CD4-positive, alpha-beta T cell (primary cell): ENCODE measurements around the gene INPP5D. TPM values are rescaled to one million over a fixed set of nuclear protein-coding genes. Genes with fewer than 3 reads are reported as not detected.

Experiments
- ATAC-seq: fragments of 200-7000 bp; cut with Tn5 transposase; one replicate; pipeline ENCODE4 v1.10.0; 2022; ENCODE audit warnings: mild to moderate bottlenecking; ENCODE audit not compliant: poor library complexity
- CTCF ChIA-PET: fragments of 350-600 bp; sonication (Branson Sonifier 250); formaldehyde crosslinking; loops from one replicate; lab custom pipeline; 2021; ENCODE audit warnings: antibody characterized with exemption, inconsistent platforms; lab: Charles Lee
- POLR2A ChIA-PET: fragments of 350-600 bp; sonication (Branson Sonifier 250); formaldehyde crosslinking; loops from one replicate; lab custom pipeline; 2021; ENCODE audit warnings: antibody characterized with exemption, inconsistent platforms; lab: Charles Lee
- DNase-seq, 14 experiments: peaks; one replicate each; pipeline ENCODE4 v3.0.0-alpha.2; 2013 to 2020; ENCODE audit warnings: mixed read lengths in 2 of 14
- H3K27ac ChIP-seq, 2 donors: one replicate each; pipeline versions ENCODE4 v1.5.1 to v1.7.0; 2013; ENCODE audit warnings: low read length in 2 of 2, low read depth in 1 of 2, mild to moderate bottlenecking in 1 of 2
- H3K27me3 ChIP-seq, 2 experiments: 1 replicate in 1 of 2; 2 replicates in 1 of 2; pipeline versions ENCODE4 v1.6.1 to v1.7.0; 2013; ENCODE audit warnings: low read length in 2 of 2, control low read depth in 1 of 2, mild to moderate bottlenecking in 1 of 2, moderate library complexity in 1 of 2; ENCODE audit not compliant: insufficient read depth in 2 of 2, control insufficient read depth in 1 of 2
- H3K36me3 ChIP-seq: one replicate; pipeline ENCODE4 v1.6.1; 2013; ENCODE audit warnings: low read length, control low read depth; ENCODE audit not compliant: insufficient read depth
- H3K4me1 ChIP-seq: one replicate; pipeline ENCODE4 v1.6.1; 2013; ENCODE audit warnings: low read length, control low read depth; ENCODE audit not compliant: insufficient read depth
- H3K4me3 ChIP-seq: one replicate; pipeline ENCODE4 v1.5.1; 2013; ENCODE audit warnings: mild to moderate bottlenecking, low read length, moderate library complexity
- H3K9me3 ChIP-seq, 2 experiments: 1 replicate in 1 of 2; 2 replicates in 1 of 2; pipeline versions ENCODE4 v1.6.1 to v1.7.0; 2013; ENCODE audit warnings: low read length in 2 of 2, mild to moderate bottlenecking in 2 of 2, control low read depth in 1 of 2, moderate library complexity in 1 of 2; ENCODE audit not compliant: control insufficient read depth in 1 of 2, insufficient read depth in 1 of 2
- H3K27ac Mint-ChIP-seq: one replicate; pipeline ENCODE4 v1.8.0; 2020; ENCODE audit warnings: mixed read lengths
- H3K27me3 Mint-ChIP-seq: one replicate; pipeline ENCODE4 v1.8.0; 2021; ENCODE audit warnings: mixed read lengths
- H3K36me3 Mint-ChIP-seq: one replicate; pipeline ENCODE4 v1.8.0; 2021; ENCODE audit warnings: low read depth, mixed read lengths
- H3K4me1 Mint-ChIP-seq: one replicate; pipeline ENCODE4 v1.8.0; 2021; ENCODE audit warnings: low read depth, mixed read lengths
- H3K4me3 Mint-ChIP-seq: one replicate; pipeline ENCODE4 v1.8.0; 2020; ENCODE audit warnings: mild to moderate bottlenecking, mixed read lengths
- H3K9me3 Mint-ChIP-seq: one replicate; pipeline ENCODE4 v1.8.0; 2020; ENCODE audit warnings: mixed read lengths
- intact Hi-C, 2 experiments: fragments of 100-400 bp; cut with DNase I in 1 of 2; cut with micrococcal nuclease in 1 of 2; formaldehyde crosslinking; loops; one replicate each; pipeline versions ENCODE4 v1.15.1 to v1.9.0; 2023 to 2025; cut with DNase I, micrococcal nuclease
- total RNA-seq, 174 experiments: library from RNA in 2 of 174; stranded (reverse) in 2 of 174; gene quantifications; one replicate each; pipeline ENCODE4 v1.2.3 and lab custom pipeline; 2021 to 2026
- TF ChIP-seq, protein P1 (sequence below): fragments of 200-600 bp; IDR thresholded peaks from one replicate; pipeline ENCODE4 v1.8.0; 2022; ENCODE audit warnings: antibody characterized with exemption, mild to moderate bottlenecking

The INPP5D gene
- total RNA-seq, 2 experiments from 2014 or later, result 141 to 154 TPM

DNA sequence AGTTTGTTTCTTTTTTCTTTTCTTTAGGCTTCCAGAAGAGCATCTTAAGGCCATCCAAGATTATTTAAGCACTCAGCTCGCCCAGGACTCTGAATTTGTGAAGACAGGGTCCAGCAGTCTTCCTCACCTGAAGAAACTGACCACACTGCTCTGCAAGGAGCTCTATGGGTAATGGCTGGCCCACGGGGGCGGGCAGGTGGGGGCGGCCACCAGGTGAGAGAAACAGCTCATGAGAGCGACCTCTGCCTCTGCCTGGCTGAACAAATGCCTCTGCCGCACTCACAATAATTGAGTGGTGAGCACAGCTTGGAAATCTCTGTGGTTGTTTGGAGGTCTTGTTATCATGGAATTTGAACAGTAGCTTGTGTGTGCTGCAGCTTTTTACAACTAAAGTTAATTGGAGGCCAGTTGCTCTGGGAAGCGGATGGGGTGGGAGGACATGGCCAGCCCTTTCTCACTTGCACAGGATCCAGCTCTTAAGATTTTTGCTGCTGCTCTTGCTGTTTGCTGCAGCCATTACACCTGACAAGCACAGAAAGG, 70.4 kb downstream of the INPP5D start:
- Mint-ChIP-seq H3K4me3 (no peak overlapping the region), H3K36me3 (peaks cover 97% of the 10 kb centered on the region), H3K9me3 (no peaks in the 10 kb centered on the region), H3K27me3 (no peaks in the 10 kb centered on the region), H3K4me1 (peaks cover 10% of the 10 kb centered on the region), H3K27ac (peak overlapping the region; percentile 66)
- Histone ChIP-seq H3K4me3 (no peak overlapping the region), H3K9me3 (no peaks in the 10 kb centered on the region), H3K4me1 (peaks cover 15% of the 10 kb centered on the region), H3K27me3 (no peaks in the 10 kb centered on the region), H3K36me3 (peaks cover 96% of the 10 kb centered on the region), H3K27ac (no peak overlapping the region)
- CTCF ChIA-PET, result no interaction called here
- TF ChIP-seq, protein P1, sequence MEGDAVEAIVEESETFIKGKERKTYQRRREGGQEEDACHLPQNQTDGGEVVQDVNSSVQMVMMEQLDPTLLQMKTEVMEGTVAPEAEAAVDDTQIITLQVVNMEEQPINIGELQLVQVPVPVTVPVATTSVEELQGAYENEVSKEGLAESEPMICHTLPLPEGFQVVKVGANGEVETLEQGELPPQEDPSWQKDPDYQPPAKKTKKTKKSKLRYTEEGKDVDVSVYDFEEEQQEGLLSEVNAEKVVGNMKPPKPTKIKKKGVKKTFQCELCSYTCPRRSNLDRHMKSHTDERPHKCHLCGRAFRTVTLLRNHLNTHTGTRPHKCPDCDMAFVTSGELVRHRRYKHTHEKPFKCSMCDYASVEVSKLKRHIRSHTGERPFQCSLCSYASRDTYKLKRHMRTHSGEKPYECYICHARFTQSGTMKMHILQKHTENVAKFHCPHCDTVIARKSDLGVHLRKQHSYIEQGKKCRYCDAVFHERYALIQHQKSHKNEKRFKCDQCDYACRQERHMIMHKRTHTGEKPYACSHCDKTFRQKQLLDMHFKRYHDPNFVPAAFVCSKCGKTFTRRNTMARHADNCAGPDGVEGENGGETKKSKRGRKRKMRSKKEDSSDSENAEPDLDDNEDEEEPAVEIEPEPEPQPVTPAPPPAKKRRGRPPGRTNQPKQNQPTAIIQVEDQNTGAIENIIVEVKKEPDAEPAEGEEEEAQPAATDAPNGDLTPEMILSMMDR, result no peak
- DNase-seq, result no peak
- ATAC-seq, result no peak
- POLR2A ChIA-PET, result no interaction called here
- intact Hi-C loops, result no loop called here

DNA sequence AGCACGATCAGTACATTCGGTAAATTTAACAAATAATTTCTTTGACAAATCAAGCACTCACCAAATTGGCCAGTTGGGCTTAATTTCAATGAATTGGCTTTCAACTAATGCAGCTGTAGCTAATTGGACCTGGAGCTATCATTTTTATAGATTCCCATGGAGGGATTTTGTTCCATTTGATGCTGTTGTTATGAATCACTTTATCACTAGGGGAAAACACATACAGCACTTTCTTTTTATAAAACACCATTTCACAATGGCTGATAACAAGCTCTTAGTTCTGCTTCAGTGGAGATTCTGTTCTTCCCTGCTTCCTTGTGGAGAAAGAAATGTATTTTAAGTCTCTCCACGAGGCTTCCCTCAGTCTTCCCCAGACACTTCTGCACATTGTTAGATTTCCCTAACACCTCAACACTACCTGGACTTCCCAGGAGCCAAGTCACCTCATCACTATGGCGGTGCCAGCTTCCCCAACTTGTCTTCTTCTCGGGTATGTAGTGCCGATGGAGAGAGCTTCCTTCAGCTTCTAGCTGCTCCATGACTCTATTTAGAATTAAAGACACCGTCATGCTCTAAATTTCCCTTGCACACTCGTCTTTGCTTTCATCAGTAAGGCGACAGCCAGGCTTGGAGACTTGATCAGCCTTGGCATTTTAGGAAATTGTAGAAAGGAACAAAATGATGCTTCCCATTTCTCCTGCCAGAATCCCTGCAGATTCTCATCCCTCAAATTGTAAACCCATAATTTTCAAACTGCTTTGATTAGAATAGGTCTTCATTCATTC, 72.0 kb downstream of the INPP5D start:
- peaks cover 0 to 3% of the 10 kb centered on the region in 2 experiments for H3K9me3 ChIP-seq
- peaks cover 15% of the 10 kb centered on the region for H3K4me1 ChIP-seq
- peaks cover 97% of the 10 kb centered on the region for H3K36me3 Mint-ChIP-seq
- no peaks in the 10 kb centered on the region for H3K9me3 Mint-ChIP-seq
- H3K27me3 Mint-ChIP-seq, result no peaks in the 10 kb centered on the region
- ChIA-PET CTCF (no interaction called here), POLR2A (no interaction called here)
- peaks cover 13% of the 10 kb centered on the region for H3K4me1 Mint-ChIP-seq
- H3K27me3 ChIP-seq, result no peaks in the 10 kb centered on the region
- no peak overlapping the region for H3K27ac ChIP-seq
- ATAC-seq, result no peak
- H3K4me3 ChIP-seq, result no peak overlapping the region
- H3K27ac Mint-ChIP-seq, result peak overlapping the region; percentile 47
- H3K4me3 Mint-ChIP-seq, result no peak overlapping the region
- H3K36me3 ChIP-seq, result peaks cover 97% of the 10 kb centered on the region
- TF ChIP-seq, protein P1, result no peak
- DNase-seq, result no peak
- intact Hi-C loops, result no loop called here

DNA sequence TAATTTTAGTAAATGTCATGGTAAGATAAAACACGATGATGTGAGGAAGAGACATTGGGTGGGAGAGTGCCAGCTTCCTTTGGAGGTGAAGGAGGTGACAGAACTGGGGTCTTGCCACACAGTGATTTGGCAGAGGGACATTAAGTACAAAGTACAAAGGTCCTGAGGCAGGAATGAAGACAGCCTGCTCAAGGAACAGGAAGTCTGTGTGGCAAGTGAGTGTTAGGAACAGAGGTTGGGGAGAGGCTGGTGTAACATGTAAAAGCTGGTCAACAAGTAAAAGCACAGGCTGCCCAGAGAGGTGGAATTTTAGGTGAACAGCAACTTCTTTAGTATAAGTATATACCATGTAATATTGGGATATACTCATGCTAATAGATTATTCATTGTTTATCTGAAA, 73.1 kb downstream of the INPP5D start:
- CTCF ChIA-PET, result interaction anchor here (1.5 kb wide), 1 partner anchor 118 kb away, joined by 5 read pairs; the partner anchor contains the start of gene ATG16L1

More for the DNA sequence above, 73.1 kb downstream of the INPP5D start:
- no peak for ATAC-seq
- Histone ChIP-seq H3K36me3 (peaks cover 87% of the 10 kb centered on the region), H3K4me3 (no peak overlapping the region), H3K27ac (no peak overlapping the region), H3K27me3 (no peaks in the 10 kb centered on the region), H3K9me3 (peaks cover 0 to 3% of the 10 kb centered on the region in 2 experiments), H3K4me1 (peaks cover 15% of the 10 kb centered on the region)
- Mint-ChIP-seq H3K36me3 (peaks cover 88% of the 10 kb centered on the region), H3K27ac (no peak overlapping the region), H3K4me3 (no peak overlapping the region), H3K9me3 (no peaks in the 10 kb centered on the region), H3K4me1 (peaks cover 13% of the 10 kb centered on the region), H3K27me3 (no peaks in the 10 kb centered on the region)
- intact Hi-C loops, result no loop called here
- TF ChIP-seq, protein P1, result no peak
- POLR2A ChIA-PET, result no interaction called here
- no peak for DNase-seq
